Measurements from ENCODE around the gene PPP2R2C. TPM values are rescaled to one million over a fixed set of nuclear protein-coding genes. Genes with fewer than 3 reads are reported as not detected.

The PPP2R2C gene
- polyA plus RNA-seq, 10 donors, result 0.24 to 4.2 (median 0.32) TPM

DNA sequence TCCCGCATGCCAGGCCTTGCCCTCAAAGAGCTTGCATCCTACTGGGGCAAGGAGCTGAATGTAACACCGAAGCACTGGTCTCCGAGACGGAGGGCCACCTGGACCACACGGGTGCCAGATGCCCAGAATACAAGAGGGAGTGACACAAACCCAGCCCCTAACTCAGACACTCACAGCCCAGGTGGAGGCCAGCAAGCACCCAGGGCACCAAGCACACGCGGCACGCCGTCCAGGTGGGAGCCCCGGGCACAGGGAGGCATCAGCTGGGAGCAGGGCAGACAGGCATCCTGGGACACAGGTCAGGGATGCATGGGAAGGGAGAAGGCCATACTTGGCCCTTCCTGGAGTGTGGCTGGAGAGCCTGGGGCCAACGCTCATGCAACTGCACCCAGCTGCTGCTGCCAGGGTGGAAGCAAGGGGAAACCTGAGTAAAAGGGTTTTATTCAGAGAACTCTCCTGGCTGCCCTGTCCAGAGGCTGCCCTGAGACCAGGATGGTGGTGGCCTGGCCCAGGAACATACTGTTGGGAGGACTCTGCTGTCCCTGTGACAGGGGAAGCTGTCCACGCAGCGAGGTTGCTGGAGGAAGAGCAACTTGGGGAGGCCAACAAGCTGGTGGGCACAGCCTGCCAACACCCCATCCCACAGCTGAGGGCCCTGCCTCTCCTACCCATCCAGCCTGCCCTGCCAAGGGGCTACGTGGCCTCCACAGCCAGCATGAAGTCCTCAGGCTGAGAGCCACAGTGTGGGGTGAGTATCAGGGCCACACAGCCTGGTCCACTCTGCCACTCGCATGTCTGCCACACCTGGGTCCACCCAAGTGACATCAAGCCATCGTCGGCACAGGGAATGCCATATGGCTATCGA is 22.2 kb upstream of the PPP2R2C start:
- DNase-seq, result no peak

GRCh38 chr4:6493658-6494304 is 21.4 kb upstream of the PPP2R2C start:
- DNase-seq, result peak; percentile 0 to 39 (median 9)

- DNase-seq, result no peak
Observed at GRCh38 chr4:6492861-6493657, 20.6 kb upstream of the PPP2R2C start.

- DNase-seq, result no peak
Observed at GRCh38 chr4:6492027-6492590, 19.7 kb upstream of the PPP2R2C start.

DNA sequence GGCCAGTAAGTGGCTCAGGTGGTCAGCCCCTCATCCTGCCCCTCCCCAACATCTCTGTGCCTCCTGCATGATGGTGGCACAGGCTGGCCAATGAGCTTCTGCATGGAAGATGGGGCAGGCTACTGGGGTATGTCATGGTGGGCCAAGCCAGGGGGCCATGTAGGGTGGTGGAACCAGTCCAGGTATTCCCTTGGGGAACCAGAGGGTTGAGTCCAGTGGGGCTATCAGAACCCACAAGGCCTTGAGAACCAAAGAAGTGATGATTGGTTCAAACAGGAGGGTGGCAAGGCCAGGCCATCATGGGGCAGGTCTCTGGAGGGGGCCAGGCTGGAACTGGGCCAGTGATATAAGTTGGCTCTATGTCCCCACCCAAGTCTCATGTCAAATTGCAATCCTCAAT is 18.8 kb upstream of the PPP2R2C start:
- DNase-seq, result no peak

DNA sequence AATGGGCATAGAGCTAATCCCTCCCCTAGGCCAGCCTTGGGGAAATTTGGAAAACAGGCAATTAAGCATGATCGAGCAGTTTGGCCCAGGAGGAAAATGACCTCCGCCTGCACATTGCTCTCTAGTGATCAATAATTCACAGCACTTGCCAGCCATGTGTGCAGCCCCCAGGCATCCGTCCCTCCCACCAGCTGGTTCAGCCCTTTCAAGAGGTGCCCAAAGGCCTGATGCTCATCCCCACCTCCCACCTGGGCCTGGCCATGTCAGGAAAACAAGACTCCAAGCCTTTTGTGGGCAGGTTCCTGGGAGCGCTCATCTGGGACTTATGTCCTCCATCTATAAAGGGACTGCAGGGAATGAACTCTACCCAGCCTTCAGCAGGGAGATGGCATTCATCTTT is 17.5 kb upstream of the PPP2R2C start:
- no peak for DNase-seq

- no peak for DNase-seq
Observed at GRCh38 chr4:6487466-6487865, 15.1 kb upstream of the PPP2R2C start.

DNA sequence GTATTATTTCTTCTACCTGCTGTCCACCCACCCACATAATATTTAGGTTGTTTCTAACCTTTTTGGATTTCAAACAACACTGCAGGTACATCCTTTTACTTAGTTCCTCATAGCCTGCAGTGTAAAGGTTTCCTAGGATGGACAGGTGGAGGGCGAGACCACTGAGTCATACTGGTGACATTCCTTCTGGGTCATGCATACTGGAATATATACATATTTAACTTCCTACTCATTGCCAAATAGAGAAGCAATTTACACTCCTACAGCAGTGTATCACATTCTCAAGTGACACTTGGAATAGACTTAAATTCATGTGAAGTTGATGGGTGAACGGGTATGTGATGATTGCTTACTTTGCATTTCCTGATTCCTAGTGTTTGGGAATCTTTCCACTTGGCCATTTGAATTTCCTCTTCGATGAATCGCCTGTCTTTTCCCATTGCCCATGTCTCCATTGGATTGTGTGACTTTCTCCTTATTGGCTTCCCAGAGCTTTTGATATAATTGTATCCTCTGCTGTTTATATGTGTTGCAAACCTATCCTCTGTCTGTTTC is 8.2 kb upstream of the PPP2R2C start:
- no peak for DNase-seq

DNA sequence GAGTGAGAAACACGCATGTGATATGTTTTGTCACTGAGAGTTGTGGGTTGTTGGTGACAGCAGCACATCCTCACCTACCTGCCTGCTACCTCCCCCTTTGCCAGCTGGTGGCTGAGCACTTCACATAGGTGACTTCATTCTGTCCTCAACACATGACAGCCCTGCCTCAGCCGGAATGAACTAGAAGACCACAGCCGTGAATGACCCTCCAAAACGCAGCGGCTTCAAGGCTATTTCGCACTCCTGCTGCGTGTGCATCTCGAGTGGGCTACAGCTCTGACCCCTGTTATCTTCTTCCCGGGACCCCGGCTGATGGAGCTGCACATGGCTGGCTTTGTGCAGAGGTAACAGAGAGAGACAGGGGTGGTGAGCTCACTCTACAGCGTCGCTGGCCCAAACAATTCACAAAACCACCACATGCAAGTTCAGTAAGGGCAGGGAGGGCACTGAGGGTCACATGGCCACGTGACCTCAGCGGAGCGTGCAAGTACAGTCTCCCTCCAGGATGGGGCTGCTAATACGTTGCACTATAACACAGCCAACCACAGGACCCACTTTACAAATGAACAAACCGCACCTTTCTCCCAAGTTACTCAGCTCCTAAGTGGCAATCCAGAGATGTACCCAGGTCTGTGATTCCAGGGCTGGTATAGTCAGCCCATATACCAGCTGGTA is 6.3 kb upstream of the PPP2R2C start:
- no peak for DNase-seq

DNA sequence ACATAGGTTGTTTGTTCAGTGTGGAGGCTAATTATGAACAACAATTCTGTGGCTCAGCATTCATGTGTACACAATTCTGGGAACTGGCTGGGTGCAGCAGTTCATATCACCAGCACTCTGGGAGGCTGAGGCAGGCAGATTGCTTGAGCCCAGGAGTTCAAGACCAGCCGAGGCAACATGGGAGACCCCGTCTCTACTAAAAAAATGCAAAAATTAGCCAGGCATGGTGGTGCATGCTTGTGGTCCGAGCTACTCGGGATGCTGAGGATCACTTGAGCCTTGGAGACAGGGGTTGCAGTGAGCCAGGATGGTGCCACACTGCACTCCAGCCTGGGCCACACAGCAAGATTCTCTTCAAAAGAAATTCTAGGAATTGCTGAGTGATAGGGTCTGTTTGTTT is 4.5 kb upstream of the PPP2R2C start:
- no peak for DNase-seq

DNA sequence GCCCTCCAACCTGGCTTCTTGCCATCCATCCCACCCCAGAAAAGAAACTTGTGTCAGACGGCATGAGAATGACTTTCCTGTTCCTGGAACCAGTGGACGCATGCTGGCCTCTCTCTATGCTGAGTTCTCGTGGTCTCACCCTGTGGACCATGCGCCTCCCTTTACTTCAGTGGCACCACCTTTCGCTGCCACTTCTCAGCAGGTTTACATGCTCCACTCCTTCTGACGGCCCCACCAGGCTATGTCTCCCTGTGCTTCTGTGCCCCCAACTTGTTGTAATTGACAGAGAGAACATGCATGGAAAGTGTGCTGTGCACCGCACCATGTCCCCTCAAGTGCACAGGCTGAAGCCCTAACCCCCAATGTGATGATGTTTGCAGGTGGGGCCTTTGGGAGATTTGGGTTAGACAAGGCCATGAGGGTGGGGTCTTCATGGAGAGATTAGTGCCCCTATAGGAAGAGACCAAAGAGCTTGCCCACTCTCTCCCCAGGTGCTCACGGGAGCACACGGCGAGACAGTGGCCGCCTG is 3.1 kb upstream of the PPP2R2C start:
- DNase-seq, result no peak

DNA sequence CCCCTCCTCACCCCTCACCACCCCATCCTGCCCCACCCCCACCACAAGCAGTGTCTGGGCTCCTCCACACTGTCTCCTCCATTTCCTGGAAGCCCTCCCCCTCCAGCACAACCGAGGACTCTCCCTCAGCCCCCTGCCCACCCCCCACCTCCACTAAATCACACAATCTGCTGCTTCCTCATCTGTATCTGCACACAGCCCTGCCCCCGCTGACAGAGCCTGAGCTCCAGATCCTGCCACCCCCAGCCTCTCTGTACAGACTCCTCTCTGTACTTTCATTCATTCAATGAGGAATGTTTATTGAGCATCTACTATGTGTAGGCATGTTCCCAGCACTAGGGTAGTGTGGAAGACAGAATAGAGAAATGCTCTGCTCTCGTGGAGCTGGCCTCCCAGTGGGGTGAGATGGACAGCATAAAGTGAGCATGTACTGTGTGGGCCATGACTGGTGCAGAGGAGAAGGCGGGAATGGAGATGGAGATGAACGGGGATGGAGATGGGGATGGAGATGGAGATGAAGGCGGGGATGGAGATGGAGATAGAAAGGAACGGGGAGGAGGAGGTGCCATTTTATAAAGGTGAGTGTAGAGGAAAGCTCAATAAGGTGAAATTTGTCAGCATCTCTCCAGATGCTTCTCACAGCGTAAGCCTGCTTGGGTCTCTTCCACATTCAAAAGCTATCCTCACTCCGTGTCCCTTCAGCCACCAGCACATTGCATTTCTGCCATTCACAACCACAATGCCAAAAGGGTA is 2.5 kb upstream of the PPP2R2C start:
- no peak for DNase-seq

- no peak for DNase-seq
Observed at GRCh38 chr4:6474053-6474568, 1.7 kb upstream of the PPP2R2C start.

GRCh38 chr4:6473264-6474052 is 1.0 kb upstream of the PPP2R2C start:
- DNase-seq, result no peak

DNA sequence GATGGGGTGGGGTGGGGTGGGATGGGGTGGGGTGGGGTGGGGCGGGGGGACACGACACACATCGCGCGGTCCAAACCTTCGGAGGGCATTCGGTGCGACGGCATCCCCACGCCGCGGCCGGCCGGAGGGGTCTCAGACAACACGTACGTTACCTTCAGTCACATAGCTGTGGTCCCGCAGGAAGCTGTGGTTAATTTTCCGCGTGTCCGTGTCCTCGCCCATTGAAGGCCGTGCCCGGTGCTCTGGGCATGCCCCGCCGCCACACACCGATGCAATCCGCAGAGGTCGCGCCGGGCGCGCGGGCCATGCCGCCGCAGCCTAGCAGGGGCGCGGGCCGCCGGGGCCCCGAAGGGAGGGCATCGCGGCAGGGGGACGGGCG is 417 bp downstream of the PPP2R2C start:
- no peak for DNase-seq

- peak in 1 of 3 donors; percentile 7 for DNase-seq
Observed at GRCh38 chr4:6471307-6472007, 957 bp downstream of the PPP2R2C start.

- peak; percentile 2 to 49 (median 36) for DNase-seq
Observed at GRCh38 chr4:6470502-6471306, 1.7 kb downstream of the PPP2R2C start.
